Osteoblast (primary cell): Measurements from ENCODE around the gene AJAP1. TPM values are rescaled to one million over a fixed set of nuclear protein-coding genes. Genes with fewer than 3 reads are reported as not detected.

Experiments used
- DNase-seq: peaks from one replicate; pipeline ENCODE4 v3.0.0; 2011; ENCODE audit warnings: low spot score, mixed read lengths; ENCODE audit not compliant: insufficient read length; ENCODE audit errors: missing footprints
- H2AFZ ChIP-seq: 2 replicates; pipeline ENCODE4 v1.6.0; 2011; ENCODE audit warnings: mild to moderate bottlenecking, low read length
- H3K27ac ChIP-seq: 2 replicates; pipeline ENCODE4 v1.5.1; 2011; ENCODE audit warnings: mild to moderate bottlenecking, low read depth, low read length, moderate library complexity
- H3K27me3 ChIP-seq: 2 replicates; pipeline ENCODE4 v1.6.0; 2012; ENCODE audit warnings: mild to moderate bottlenecking, control low read depth, inconsistent platforms, low read length, moderate library complexity; ENCODE audit not compliant: insufficient read depth
- H3K36me3 ChIP-seq: 2 replicates; pipeline ENCODE4 v1.5.1; 2011; ENCODE audit warnings: mild to moderate bottlenecking, low read length, control low read depth, moderate library complexity; ENCODE audit not compliant: insufficient read depth
- H3K4me1 ChIP-seq: 2 replicates; pipeline ENCODE4 v1.5.1; 2011; ENCODE audit warnings: mild to moderate bottlenecking, low read length, control low read depth, moderate library complexity; ENCODE audit not compliant: insufficient read depth
- H3K4me2 ChIP-seq: 2 replicates; pipeline ENCODE4 v1.6.0; 2011; ENCODE audit warnings: mild to moderate bottlenecking, low read length; ENCODE audit not compliant: insufficient read depth
- H3K4me3 ChIP-seq: fragments of 200-600 bp; sonication (generic); 3 replicates; pipeline ENCODE4 v1.5.1; 2012; ENCODE audit warnings: mild to moderate bottlenecking, low read length, inconsistent platforms; ENCODE audit not compliant: insufficient read depth
- H3K79me2 ChIP-seq: 2 replicates; pipeline ENCODE4 v1.6.0; 2012; ENCODE audit warnings: mild to moderate bottlenecking, low read length, control low read depth, inconsistent platforms; ENCODE audit not compliant: insufficient read depth
- H3K9me3 ChIP-seq: 2 replicates; pipeline ENCODE4 v1.5.1; 2011; ENCODE audit warnings: low read depth, low read length, control low read depth
- H4K20me1 ChIP-seq: 2 replicates; pipeline ENCODE4 v1.6.0; 2012; ENCODE audit warnings: mild to moderate bottlenecking, low read length, control low read depth; ENCODE audit not compliant: insufficient read depth
- total RNA-seq: library from RNA; depleted of rRNA; stranded (reverse); fragments of >200 nt; gene quantifications from 2 replicates; pipeline ENCODE4 v1.2.3, GENCODE V29; 2012
- TF ChIP-seq, protein P1 (sequence below): IDR thresholded peaks from 2 replicates; pipeline ENCODE4 v1.5.1; 2011; ENCODE audit warnings: mild to moderate bottlenecking, low read depth, low read length, moderate library complexity; ENCODE audit errors: extremely low read depth

The AJAP1 gene
- total RNA-seq, 1 donor, result 1.1 TPM

DNA sequence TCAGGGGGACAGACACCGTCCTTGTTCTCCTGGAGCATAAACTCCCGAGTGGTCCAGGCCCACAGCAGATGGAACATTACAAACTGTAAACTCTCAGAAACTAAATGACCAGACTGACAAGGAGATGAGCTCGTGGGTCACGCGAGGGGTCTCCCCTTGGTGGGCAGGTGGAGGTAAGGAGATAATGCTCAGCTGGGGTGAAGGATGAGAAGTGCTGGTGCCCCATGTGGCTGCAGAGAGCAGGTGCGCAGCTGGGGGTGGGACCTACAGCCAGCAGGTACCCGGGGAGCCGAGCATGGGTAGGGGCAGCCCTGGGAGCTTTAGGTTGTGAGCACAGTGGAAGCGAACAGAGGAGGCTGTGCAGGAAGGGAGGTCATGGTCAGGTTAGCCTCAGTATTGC is 40.1 kb downstream of the AJAP1 start:
- H3K36me3 ChIP-seq, result no peaks in the 10 kb centered on the region
- H3K79me2 ChIP-seq, result no peaks in the 10 kb centered on the region
- no peaks in the 10 kb centered on the region for H3K4me1 ChIP-seq
- no peak overlapping the region for H3K4me3 ChIP-seq
- TF ChIP-seq, protein P1, sequence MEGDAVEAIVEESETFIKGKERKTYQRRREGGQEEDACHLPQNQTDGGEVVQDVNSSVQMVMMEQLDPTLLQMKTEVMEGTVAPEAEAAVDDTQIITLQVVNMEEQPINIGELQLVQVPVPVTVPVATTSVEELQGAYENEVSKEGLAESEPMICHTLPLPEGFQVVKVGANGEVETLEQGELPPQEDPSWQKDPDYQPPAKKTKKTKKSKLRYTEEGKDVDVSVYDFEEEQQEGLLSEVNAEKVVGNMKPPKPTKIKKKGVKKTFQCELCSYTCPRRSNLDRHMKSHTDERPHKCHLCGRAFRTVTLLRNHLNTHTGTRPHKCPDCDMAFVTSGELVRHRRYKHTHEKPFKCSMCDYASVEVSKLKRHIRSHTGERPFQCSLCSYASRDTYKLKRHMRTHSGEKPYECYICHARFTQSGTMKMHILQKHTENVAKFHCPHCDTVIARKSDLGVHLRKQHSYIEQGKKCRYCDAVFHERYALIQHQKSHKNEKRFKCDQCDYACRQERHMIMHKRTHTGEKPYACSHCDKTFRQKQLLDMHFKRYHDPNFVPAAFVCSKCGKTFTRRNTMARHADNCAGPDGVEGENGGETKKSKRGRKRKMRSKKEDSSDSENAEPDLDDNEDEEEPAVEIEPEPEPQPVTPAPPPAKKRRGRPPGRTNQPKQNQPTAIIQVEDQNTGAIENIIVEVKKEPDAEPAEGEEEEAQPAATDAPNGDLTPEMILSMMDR, result no peak
- no peaks in the 10 kb centered on the region for H3K27me3 ChIP-seq
- H2AFZ ChIP-seq, result no peak overlapping the region
- H4K20me1 ChIP-seq, result no peaks in the 10 kb centered on the region
- no peak overlapping the region for H3K27ac ChIP-seq
- no peak overlapping the region for H3K4me2 ChIP-seq
- peak; percentile 51 for DNase-seq
- no peaks in the 10 kb centered on the region for H3K9me3 ChIP-seq

GRCh38 chr1:4695241-4695640 is 40.8 kb downstream of the AJAP1 start:
- H3K9me3 ChIP-seq, result no peaks in the 10 kb centered on the region
- no peak overlapping the region for H3K27ac ChIP-seq
- DNase-seq, result peak; percentile 74

GRCh38 chr1:4696161-4696745 is 41.8 kb downstream of the AJAP1 start:
- Histone ChIP-seq H3K36me3 (no peaks in the 10 kb centered on the region), H3K4me1 (no peaks in the 10 kb centered on the region), H3K79me2 (no peaks in the 10 kb centered on the region), H3K9me3 (no peaks in the 10 kb centered on the region), H3K27me3 (no peaks in the 10 kb centered on the region), H3K4me3 (no peak overlapping the region), H4K20me1 (no peaks in the 10 kb centered on the region), H3K4me2 (no peak overlapping the region), H2AFZ (no peak overlapping the region), H3K27ac (no peak overlapping the region)
- peak; percentile 79 for DNase-seq
- TF ChIP-seq, protein P1, result no peak

More at GRCh38 chr1:4695241-4695640, 40.8 kb downstream of the AJAP1 start:
- no peaks in the 10 kb centered on the region for H3K36me3 ChIP-seq
- H4K20me1 ChIP-seq, result no peaks in the 10 kb centered on the region
- H2AFZ ChIP-seq, result no peak overlapping the region
- H3K27me3 ChIP-seq, result no peaks in the 10 kb centered on the region
- no peaks in the 10 kb centered on the region for H3K4me1 ChIP-seq
- H3K4me3 ChIP-seq, result no peak overlapping the region
- no peaks in the 10 kb centered on the region for H3K79me2 ChIP-seq
- no peak overlapping the region for H3K4me2 ChIP-seq
- TF ChIP-seq, protein P1, result no peak

DNA sequence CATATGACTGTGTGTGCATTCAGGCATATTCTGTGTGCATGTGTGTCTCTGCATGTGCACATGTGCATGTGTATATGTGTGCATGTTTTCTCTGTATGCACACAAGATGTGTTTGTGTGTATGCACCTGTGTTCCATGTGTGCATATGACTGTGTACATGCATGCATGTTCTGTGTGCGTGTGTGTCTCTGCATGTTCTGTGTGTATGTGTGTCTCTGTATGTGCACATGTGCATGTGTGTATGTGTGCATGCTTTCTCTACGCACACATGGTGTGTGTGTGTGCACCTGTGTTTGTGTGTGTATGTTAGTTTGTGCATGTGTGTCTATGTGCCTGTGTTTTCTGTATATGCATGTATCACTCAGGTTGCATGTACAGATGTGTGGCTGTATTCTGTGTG is 42.3 kb downstream of the AJAP1 start:
- no peak for DNase-seq
- TF ChIP-seq, protein P1, result no peak
- H3K4me2 ChIP-seq, result no peak overlapping the region
- no peaks in the 10 kb centered on the region for H3K4me1 ChIP-seq
- no peaks in the 10 kb centered on the region for H3K79me2 ChIP-seq
- no peak overlapping the region for H3K4me3 ChIP-seq
- H3K27me3 ChIP-seq, result no peaks in the 10 kb centered on the region
- H3K9me3 ChIP-seq, result no peaks in the 10 kb centered on the region
- H2AFZ ChIP-seq, result no peak overlapping the region
- no peak overlapping the region for H3K27ac ChIP-seq
- no peaks in the 10 kb centered on the region for H3K36me3 ChIP-seq
- H4K20me1 ChIP-seq, result no peaks in the 10 kb centered on the region
